GM12872 (cell line): ENCODE results near the gene LRRC45.

Experiments used
- TF ChIP-seq, protein P1 (sequence below): IDR thresholded peaks from 3 replicates; pipeline ENCODE4 v1.5.1; 2011; ENCODE audit warnings: low read depth, mild to moderate bottlenecking, low read length, moderate library complexity; ENCODE audit not compliant: insufficient read depth

Gene LRRC45

DNA sequence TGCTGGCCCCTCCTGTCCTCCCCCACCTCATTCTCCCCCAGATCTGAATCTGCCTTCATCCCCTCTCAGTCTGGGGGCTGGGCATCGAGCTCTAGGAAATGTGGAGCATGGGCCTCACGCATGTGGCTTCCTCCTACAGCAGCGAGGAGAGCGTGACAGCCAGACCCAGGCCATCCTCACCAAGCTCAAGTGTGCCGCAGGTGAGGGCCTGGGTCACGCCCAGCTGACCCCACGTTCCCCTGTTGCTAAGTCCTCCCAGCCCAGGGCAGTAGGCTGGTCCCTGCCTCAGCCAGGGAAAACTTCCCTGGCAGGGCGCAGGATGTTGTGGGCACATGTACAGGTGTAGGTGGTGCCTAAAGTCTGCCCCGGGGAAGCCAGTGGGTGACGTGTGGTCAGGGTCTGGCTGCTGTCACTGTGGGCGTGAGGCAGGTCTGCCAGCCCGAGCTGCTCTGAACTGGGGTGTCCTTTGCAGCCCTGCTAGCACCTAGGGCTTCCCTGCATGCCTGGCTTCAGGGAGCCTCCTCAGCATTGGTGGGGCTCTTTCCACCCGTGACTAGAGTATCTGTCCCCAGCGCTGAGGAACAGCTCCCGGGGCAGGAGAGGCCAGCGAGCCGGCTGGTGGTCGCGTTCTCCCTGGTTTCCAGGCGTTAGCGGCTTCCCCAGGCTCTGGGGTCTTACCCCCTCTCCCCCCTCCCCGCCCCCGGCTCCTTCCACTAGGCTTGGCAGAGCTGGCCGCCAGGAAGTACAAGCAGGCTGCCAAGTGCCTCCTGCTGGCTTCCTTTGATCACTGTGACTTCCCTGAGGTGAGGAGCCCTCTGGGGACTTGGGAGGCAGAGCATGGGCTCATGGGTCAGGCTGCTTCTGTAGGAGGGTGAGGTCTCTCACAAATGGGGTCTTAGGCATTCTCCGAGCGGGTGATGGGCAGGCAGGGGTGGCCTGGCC lies 32.2 kb downstream of the LRRC45 start:
- TF ChIP-seq, protein P1, sequence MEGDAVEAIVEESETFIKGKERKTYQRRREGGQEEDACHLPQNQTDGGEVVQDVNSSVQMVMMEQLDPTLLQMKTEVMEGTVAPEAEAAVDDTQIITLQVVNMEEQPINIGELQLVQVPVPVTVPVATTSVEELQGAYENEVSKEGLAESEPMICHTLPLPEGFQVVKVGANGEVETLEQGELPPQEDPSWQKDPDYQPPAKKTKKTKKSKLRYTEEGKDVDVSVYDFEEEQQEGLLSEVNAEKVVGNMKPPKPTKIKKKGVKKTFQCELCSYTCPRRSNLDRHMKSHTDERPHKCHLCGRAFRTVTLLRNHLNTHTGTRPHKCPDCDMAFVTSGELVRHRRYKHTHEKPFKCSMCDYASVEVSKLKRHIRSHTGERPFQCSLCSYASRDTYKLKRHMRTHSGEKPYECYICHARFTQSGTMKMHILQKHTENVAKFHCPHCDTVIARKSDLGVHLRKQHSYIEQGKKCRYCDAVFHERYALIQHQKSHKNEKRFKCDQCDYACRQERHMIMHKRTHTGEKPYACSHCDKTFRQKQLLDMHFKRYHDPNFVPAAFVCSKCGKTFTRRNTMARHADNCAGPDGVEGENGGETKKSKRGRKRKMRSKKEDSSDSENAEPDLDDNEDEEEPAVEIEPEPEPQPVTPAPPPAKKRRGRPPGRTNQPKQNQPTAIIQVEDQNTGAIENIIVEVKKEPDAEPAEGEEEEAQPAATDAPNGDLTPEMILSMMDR = no peak

DNA sequence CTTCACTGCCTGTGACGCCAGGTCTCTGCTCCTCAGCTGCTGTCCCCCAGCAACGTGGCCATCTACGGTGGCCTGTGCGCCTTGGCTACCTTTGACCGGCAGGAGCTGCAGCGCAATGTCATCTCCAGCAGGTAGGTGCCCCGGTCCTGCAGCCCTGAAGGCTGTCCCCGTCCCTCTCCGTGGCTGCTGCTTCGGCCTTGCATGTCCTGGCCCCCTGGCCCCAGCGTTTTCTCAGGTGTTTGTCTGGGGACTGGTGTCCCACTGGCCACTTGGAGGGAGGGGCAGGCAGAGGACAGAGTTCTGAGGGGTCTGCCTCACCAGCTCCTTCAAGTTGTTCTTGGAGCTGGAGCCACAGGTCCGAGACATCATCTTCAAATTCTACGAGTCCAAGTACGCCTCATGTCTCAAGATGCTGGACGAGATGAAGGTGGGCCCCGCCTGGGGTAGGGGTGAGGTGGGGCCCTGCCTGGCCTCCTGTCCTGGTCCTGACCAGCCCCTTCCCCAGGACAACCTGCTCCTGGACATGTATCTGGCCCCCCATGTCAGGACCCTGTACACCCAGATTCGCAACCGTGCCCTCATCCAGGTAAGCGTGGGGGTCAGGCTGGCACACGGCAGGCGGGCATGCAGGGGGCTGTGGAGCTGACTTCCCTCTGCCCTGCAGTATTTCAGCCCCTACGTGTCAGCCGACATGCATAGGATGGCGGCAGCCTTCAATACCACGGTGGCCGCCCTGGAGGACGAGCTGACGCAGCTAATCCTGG lies 33.0 kb downstream of the LRRC45 start:
- TF ChIP-seq, protein P1 = no peak

DNA sequence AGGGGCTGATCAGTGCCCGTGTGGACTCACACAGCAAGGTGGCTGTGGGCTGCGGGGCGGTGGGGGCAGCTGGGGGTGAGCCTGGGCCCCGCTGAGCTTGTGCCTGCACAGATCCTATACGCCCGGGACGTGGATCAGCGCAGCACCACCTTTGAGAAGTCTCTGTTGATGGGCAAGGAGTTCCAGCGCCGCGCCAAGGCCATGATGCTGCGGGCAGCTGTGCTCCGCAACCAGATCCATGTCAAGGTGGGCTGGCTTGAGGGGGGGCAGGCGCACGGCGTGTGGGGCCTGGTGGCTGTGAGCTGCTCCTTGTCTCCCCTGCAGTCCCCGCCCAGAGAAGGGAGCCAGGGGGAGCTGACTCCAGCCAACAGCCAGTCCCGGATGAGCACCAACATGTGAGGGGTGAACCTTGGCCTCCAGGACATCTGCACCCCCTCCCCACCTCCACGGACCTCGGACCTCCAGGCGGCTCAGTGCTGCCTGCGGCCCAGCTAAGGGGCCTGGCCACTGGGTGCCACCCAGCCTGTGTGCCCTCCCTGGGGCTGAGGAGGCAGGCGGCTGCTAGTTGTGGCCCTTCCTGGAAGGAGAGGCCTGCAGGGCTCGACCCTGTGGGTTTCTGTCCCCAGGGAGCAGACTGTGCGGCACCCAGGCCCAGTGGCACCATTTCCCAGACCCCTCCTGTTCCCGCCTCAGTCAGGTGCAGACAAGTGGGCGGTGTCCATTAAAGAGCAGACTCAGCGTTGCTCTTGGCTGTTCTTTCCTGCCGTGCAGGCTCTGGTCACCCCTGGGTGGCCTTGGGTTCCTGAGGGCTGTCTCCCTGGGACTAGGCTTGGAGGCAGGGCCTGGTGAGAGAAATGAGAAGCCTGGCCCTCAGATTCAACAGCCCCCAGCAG lies 33.9 kb downstream of the LRRC45 start:
- TF ChIP-seq, protein P1 = no peak

DNA sequence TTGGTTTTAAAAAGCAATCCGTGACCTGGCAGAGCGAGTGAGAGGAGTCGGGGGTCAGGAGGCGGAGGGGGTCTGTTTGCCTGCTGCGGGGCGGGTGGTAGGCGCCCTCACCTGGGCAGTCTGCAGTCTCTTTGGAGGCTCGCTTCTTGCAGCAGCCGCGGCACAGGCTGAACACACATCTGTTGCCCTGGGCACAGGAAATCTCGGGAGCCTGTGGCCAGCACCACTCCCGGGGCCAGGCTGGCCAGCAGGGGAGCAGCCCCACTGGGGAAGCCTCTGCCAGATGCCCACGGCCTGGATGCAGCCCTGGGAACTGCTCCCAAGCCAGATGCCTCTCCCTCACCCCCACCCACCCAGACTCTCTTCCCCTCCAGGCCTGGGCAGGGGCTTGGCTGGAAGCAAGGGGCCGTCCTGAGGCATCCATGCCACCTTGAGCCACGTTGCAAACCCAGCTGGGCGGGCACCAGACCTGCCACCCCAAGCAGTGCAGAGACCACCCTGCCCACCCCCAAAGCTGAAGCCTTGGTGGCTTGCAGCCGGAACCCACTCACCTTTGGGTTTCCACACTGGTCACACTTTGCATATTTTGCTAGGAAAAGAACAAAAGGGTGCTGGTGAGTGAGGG lies 35.2 kb downstream of the LRRC45 start:
- TF ChIP-seq, protein P1 = no peak

DNA sequence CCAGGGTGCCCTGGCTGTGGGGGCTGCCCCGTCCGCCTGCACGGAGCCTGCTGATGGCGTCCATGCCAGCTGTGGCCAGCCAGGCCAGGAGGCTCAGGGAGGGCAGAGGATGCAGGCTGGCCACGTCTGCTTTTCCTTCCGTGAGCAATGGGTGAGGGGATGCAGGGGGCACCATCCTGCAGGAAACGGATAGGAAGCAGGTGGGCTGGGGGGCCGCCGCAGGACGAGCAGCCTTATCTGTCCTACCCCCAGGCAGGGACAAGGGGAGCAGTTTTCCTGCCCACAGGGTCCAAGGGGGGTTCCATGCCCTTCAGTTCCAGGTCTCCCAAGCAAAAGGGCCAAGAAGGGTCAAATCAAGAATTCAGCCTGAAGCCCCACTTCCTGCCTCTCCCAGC lies 35.7 kb downstream of the LRRC45 start:
- TF ChIP-seq, protein P1 = no peak

DNA sequence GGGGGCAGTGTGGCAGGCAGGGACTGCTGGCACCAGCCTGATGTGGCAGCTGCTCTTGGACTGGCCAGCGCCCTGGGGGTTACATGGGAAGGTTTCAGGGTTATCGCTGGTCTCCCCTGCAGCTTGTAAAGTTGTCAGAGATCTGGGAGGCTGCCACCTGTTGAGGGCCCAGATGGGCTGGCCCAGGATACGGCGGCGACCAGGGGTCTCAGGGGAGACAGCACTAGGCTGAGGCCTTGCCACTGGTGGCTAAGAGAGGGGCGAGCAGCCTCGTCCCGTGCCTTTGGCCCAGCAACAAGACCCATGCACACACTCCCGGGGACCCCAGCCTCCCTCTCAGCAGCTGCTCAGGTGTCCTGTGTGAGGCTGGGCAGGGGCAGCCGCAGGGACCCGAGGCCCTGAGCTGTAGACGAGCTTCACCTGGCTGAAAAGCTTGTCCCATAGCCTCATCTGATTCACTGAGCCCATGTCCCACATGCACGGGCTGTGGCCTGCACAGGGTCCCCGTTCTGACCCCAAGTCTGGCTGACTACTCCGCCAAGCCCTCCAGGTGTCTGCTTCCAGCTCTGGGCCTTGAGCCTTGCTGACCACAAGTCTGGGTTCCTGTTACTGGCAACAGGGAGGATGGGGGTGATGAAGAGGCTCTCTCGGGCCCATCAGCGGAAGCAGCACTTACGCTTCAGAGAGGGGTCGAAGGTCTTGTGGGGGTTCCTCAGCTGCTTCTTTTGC lies 36.3 kb downstream of the LRRC45 start:
- TF ChIP-seq, protein P1 = no peak
